ENCODE measurements around the gene EPB41.
A peak's percentile ranks its signal among the peaks of the same experiment; 100 is the strongest.
"Not testable (repeated sequence)": the region's sequence is repeated elsewhere in the genome, so short reads cannot be mapped to it uniquely, and the experiment has no call there.

The EPB41 gene

DNA sequence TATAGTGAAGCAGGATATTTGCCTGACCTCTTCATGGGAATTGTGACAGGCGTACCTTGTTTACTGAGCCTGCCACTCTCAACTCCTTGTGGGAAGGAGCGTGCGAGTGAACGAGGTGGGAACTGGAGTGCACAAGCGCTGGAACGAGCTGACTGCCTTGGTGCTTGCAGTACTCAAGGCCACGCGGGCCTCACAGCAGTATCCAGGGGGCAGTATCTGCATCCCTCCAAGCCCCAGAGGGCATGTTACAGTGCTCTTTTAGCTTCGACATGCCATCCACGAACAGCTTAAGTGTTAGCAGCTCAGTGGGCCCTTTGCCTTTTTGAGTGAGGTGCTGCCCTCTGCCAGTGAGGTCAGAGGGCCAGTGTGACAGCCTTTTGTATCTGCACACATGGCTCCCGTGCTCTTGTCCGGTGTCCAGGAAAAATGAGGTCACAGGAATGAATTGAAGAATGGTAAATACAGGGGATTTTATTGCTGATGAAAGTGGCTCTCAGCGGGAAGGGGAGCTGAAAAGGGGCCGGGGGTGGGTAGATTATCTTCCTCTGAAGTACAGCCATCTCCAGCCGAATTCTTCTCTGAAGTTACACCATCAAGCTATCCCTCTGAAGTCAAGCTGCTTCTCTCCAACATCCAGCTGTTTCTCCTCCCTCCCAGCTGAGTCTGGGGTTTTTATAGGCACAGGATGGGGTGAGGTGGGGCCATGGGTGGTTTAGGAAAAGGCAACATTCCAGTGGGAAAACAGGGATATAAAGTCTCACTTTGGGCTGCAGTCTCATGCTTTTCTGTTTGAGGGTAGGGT lies 69.3 kb downstream of the EPB41 start:
- no peak for DNase-seq

DNA sequence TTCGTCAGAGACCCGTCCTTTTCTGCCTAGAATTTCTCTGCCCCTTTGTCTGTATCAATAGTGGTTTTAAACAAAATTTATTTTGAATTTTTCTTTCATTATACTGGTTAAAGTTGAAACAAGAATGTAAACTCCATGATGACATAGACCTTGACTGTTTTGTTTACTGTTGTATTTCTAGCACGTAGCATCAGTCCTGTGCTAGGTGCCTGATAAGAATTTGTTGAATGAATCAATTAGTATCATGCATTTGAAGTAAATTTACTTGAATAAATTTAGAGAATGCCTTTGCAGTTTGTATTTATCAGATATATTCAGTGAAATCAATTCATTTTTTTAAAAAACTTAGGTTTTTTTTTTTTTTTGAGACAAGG lies 69.9 kb downstream of the EPB41 start:
- no peak for DNase-seq

DNA sequence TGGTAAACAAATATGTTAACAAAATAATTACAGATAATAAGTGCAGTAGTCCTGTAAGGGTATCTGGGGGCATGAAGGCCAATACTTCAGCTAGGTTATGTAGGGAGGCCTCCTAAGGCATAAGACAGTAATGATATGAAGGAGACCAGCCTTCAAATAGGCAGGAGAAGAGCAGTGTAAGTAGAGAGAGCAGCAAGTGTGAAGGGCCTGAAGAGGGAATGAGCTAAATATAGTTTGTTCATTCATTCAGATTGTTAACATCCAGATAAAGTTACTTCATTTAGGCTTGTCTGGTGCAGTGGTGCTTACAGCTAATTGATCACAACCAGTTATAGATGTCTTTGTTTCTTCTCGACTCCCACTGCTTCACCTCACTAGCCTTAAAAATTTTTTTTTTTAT lies 71.1 kb downstream of the EPB41 start:
- DNase-seq, result no peak

DNA sequence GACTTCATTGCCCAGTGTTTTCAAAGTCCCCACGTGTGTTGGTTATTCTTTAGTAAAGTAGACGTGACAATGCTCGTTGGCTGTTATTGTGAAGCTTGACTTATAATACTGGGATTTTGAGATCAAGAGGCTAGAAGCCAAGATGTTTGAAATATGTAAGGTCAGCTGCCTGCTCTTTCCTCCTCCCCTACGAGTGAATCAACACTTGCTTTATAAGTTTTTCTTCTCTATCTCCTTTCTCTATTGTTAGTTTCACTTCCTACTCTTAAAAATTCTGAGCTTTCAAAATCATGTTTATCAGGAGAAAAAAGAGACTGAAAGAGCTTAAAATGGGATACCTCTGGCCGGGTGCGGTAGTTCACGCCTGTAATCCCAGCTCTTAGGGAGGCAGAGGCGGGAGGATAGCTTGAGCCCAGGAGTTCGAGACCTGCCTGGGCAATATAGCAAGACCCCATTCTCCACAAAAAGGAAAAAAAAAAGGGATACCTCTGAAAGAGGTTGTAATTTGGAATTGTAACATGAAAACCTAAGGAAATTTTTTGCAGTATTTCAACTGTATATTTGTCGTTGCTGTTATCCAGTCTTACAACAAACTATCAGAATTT lies 72.0 kb downstream of the EPB41 start:
- DNase-seq, result no peak

DNA sequence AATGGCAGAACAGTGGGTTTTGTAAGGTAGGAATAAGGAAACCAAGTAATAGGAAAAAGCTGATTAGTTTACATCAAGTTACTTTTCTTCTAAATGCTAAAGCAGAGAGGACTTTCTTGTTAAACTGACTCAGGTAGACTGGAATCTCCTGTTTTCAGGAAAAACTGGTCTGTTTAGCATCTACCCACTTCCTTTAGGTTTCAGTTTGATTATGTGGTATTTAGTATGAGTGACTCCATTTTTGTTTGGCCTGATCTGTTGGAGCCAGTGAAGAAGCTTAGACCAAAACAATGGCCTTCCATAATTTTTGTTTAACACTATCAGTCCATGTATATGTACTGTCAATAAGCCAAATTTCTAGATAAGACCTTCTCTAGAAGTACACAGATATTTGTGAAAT lies 88.4 kb downstream of the EPB41 start:
- no peak for DNase-seq

DNA sequence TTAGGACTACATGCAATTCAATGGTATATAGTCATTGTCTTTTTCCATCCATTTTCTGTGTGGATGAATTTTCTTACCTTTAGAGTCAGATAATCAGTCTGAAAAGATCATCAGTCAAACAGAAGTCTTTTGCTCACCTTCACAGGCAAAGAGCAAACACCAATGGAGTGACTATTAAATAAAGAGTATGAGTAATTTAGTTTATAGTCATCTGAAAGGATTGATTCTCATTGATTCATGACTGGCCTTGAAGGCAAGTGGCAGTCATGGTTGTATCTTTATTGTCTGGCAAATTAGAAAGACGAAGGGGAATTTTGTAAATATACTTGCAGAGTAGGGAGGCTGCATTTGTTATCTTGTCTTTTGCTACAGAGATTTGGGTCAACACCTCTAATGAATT lies 89.9 kb downstream of the EPB41 start:
- no peak for DNase-seq

DNA sequence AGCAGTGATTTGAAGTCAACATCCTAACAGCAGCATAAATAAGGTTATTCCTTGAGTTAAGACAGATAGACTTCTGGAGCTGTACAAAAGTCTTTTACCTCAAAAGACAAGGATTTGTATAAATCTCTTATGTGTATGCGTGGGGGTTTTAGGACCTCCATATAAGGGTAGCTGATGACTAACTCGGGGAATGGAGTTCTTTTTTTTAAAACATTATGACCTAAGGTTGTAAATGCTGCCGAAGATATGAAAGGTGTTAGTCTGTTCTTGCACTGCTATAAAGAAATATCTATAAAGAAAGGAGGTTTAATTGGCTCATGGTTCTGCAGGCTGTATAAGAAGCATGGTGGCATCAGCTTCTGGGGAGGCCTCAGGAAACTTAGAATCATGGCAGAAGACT lies 90.4 kb downstream of the EPB41 start:
- DNase-seq, result no peak

DNA sequence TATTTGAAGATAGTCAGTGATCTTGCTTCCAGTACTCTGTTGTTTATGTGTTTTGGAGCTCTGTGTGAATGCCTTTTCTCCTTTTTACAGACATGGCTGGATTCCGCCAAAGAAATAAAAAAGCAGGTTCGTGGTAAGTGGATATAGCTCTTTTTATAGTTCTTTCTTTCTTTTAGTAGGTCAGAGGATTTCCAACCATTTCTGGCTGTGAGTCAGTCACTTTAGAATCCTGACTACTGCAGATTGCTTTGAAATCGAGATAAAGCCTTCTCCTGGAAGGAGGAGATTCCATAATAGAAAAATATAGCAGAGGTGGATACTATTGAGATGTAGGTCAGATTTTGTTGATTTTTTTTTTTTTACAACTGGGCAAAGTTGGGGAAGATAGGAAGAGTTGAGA lies 97.4 kb downstream of the EPB41 start:
- no peak for DNase-seq

DNA sequence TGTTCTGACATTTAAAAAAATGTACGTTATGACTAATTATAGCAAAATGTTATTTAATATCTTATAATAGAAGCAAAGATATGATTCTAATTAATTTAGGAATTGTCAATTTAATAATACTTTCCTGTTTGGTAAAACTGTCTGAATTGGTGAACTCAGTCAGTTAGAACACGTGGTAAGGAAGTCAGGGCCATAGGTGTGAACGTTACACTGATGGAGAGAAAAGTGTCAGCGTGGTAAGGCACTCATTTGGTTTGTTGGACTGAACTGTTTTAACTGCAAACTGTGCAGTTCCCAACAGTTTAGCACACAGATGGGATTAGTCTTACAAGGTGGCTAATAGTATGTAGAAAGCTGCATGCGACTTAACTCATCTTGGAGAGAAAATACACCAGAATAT lies 102.9 kb downstream of the EPB41 start:
- DNase-seq, result no peak

DNA sequence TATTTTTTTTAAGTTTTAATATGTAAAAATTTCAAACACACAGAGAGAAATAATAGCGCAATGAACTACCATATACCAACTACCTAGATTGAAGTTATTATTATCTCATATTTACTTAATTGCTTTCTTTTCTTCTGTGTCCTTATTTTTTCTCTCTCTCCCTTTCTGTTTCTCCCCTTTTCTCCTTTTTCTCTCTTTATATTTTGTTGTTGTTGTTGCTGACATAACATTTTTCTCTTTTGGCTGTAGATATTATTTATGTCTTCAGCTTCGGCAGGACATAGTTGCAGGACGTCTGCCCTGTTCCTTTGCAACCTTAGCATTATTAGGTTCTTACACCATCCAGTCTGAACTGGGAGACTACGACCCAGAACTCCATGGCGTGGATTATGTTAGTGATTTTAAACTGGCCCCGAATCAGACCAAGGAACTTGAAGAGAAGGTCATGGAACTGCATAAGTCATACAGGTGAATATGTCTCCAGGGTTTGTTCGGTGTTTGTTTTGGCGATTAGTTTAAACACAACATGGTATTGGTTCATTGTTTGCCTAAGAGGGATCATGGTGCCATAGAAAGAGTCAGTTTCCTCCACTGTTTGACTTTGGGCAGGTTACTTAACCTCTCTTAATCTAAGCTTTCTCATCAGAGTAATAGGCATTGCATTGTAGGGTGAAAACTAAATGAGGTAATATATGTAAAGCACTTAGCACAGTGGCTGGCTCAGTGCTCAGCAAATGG lies 103.8 kb downstream of the EPB41 start:
- no peak for DNase-seq

DNA sequence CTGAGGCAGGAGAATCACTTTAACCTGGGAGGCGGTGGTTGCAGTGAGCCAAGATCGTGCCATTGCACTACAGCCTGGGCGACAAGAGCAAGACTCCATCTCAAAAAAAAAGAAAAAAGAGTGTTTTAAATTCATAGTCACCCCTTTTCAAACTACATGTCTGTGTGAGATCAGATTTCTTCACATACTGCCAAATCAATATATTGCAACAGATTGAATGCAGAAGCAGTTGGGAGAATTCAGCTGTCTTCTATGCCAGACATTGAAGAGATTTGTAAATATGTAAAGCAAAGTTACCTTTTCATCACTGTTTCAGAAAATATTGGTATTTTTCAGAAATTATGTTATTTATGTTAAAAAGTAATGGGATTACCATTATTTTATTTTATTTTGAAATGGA lies 108.3 kb downstream of the EPB41 start:
- DNase-seq, result no peak

DNA sequence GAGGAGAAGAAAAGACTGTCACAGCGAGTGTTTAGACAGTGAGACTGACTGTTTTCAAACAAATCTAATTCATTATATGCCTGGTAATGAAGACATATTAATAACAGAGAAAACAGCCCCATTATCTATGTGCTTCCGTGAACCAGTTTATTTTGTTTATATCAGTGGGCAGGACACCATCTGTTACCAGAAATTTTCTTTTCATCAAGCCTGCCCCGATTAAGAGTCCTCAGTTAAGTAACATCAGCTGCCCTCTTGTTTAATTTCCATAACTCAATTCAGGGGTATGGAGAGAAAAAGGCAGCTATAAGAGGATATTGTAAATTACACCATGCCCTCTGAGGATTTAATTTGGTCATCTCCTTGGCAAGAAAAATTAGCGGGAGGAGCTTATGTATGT lies 115.3 kb downstream of the EPB41 start:
- DNase-seq, result peak; percentile 37

DNA sequence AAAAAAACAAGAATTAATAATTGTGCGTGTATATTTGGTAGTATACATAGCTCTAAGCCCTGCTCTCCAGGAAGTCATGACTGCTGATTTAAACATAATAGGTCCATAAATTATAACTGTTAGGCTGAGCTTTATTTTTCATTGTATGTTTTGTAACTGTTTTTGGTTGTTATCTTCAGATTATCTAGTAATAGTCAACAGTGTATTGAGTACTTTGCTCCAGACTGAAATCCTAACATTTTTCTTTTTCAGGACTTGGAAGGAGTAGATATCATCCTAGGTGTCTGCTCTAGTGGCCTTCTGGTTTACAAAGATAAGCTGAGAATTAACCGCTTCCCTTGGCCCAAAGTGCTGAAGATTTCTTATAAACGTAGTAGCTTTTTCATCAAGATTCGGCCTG lies 118.5 kb downstream of the EPB41 start:
- DNase-seq, result no peak

DNA sequence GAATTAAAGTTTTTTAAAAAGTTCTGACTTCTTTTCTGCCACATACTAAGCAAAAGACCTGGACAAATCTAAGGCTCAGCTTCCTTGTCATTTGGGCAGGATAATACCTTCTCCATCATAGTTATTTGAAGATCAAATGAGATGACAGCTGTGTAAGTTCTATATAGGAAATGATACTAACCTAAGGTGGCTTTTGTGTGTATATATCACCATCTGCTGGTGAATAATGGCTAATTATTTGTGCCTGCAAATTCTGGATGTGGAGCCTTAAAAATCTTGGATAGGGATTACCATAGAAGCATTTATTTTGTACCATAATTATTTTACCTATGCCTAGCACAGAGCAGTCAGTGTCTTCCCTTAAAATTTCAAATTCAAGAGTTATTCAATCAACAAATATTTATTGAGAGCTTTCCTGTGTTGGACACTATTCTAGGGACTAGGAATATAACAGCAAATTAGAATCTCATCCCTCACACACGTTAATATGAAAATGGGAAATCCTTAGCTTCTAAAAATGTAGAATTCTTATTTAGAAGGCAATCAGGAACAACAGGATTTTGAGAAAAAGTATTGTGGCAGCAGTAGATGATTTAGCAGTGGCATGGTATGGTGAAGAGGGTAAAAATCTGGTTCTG lies 119.6 kb downstream of the EPB41 start:
- peak; percentile 64 for DNase-seq

DNA sequence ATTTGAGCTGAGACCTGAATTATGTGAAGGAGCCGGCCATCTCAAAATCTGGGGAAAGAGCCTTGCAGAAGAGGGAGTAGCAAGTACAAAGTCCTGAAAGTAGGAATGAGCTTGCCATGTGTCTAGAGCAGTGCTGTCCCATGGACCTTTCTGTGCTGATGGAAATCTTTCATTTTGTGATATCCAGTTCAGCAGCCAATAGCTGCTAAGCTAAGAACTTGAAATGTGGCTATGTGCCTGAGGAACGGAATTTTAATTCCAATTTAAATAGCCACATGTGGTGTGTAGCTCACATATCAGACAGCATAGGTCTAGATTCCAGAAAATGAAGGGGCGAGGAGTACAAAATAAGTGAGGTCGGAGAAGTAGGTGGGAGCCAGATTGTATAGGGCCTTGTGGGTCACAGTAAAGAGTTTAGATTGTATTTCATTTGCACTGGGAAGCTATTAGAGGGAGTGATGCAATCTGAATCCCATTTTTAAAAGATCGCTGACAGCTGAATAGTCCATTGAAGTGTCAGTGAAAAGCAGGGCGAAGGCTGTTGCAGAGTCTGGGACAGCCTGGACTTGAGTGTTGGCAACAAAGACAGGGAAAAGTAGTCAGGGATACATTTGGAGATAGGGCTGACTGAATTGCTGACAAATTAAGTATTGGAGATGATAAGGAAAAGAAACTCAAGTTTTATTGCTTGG lies 129.1 kb downstream of the EPB41 start:
- no peak for DNase-seq

DNA sequence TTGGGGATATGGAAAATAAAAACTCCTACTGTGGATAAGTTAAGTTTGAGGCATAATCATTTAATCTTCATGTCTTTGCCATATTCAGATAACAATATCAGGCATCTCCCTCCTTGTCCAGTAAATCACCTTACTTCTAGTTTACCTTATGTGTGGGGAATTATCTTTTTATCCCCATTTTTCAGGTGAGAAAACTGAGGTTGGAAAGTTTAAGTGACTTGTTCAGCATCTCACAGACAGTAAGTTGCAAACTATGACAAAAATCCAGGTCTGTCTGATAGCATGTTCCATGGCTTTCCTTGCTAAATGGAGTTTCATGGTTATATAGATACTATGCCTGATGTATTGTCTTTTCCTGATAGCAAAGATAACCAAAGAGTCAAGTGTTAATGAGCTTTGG lies 129.6 kb downstream of the EPB41 start:
- no peak for DNase-seq

DNA sequence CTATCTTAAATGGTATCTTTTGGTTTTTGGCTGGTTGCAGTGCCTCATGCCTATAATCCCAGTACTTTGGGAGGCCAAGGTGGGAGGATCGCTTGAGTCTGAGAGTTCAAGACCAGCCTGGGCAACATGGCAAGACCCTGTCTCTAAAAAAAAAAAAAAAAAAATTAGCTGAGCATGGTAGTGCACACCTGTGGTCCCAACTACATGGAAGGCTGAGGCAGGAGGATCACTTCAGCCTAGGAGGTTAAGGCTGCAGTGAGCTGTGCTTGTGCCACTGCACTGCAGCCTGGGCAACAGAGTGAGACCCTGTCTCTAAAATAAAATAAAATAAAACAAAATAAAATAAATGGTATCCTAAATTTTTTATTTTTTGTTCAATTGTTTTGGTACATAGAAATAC lies 131.3 kb downstream of the EPB41 start:
- not testable (repeated sequence) for DNase-seq

DNA sequence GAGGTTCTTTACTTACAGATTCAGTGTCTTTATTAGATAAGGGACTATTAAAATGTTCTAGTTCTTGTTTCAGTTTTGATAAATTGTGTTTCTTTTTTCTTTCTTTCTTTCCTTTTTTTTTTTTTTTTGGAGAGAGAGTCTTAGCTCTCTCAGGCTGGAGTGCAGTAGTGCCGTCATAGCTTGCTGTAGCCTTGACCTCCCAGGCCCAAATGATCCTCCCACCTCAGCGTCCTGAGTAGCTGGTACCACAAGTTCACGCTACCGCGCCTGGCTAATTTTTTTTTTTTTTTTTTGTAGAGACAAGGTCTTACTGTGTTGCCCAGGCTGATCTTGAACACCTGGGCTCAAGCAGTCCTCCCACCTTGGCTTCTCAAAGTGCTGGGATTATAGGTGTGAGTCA lies 132.8 kb downstream of the EPB41 start:
- DNase-seq, result no peak

DNA sequence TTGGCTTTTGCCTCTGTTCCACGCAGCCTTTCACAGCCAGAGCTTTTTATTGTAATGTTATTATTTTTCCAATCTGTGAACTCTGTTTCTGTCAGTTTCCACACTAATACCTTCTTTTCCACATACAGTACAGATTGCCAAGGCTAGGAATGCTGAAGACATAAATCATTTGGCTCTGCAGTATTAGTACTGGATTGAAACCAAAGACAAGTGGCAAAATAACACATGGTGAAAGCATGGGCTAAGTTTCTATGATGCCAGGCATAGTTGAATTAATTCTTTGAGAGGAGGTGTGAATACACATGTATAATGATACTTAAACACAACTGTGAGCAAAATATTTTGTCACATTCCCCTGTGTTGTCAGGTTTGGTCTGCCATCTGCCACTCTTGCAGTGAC lies 135.8 kb downstream of the EPB41 start:
- DNase-seq, result no peak

DNA sequence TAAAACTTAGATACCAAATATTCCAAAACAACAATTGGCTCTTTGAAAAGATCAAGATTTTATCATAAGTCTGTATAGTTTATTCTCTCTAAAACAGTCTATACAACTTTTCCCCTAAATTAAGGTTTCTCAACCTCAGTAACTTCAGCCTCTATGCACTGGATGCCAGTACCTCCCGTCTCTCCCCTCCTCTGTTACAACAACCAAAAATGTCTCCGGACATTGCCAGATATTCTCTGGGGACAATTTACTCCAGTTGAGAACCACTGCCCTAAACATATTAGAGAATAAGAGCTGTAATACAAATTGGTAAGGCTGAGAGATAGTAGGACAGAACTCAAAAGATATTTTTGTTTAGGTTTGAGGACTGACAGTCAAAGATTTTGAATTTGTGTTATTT lies 137.7 kb downstream of the EPB41 start:
- no peak for DNase-seq

DNA sequence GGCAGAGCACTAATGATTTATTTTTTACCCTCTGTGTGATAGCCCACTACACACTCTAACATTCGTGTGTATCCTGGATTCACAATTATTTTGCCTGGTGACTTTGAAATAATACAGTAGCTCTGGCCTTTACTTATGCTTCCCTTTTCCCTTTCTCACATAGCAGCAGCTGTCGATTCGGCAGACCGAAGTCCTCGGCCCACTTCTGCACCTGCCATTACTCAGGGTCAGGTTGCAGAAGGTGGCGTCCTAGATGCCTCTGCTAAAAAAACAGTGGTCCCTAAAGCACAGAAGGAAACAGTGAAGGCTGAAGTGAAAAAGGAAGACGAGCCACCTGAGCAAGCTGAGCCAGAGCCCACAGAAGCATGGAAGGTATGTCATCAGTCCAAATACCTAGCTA lies 138.6 kb downstream of the EPB41 start:
- no peak for DNase-seq

DNA sequence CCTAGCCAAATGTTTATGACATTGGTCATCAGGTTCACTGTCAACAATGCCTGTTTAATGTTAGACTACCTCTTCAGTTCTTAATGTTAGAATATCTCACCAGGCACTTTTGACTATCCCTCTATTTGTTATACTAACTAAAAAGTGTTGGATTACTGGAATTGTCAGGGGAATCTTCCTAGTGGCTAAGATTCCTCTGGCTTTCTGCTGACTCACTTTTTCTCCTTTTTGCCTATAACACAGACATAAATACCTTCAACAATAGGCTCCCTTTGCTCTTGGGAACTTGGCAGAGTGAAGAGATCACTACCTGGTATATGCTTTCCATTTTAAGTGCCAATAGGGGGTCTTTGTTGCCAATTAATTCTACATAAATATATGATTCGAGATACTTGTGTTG lies 140.8 kb downstream of the EPB41 start:
- no peak for DNase-seq

DNA sequence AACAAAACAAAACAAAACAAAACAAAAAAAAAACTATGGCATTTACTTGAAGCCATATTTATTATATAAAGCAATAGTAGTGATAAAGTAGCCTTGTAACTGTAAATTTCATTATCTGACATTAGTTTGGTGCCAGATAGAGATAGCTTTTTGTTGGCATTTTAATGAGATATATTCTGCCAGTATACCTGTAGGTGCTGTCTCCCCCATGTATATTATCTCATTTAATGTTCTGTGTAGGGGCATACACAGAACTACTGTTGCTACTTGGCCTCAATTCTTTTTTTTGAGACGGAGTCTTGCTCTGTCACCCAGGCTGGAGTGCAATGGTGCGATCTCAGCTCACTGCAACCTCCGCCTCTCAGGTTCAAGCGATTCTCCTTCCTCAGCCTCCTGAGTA lies 141.9 kb downstream of the EPB41 start:
- no peak for DNase-seq
